GM18951 (cell line): Measurements from ENCODE around the gene SLC27A5.
"Not testable (repeated sequence)": the region's sequence is repeated elsewhere in the genome, so short reads cannot be mapped to it uniquely, and the experiment has no call there.

Experiments
- POLR2A ChIP-seq: IDR thresholded peaks from 4 replicates; pipeline ENCODE4 v1.6.1; 2011; ENCODE audit warnings: mild to moderate bottlenecking; ENCODE audit not compliant: insufficient read length, insufficient read depth; ENCODE audit errors: extremely low read depth
- in situ Hi-C: fragments of 300-500 bp; cut with MboI; formaldehyde crosslinking; loops from one replicate; pipeline ENCODE4 v1.12.0; 2022; ENCODE audit warnings: low sequenced_read_pairs, mixed read lengths, inconsistent platforms; ENCODE audit not compliant: unreplicated experiment

SLC27A5 gene

GRCh38 chr19:58545286-58546018, 33.7 kb upstream of the SLC27A5 start:
- in situ Hi-C loops: no loop called here
- no peak for TF ChIP-seq POLR2A

GRCh38 chr19:58544591-58545285, 32.9 kb upstream of the SLC27A5 start:
- in situ Hi-C loops: no loop called here
- TF ChIP-seq POLR2A: no peak

- TF ChIP-seq POLR2A: peak; percentile 99
- in situ Hi-C loops: no loop called here
These were observed 32.2 kb upstream of the SLC27A5 start, which contains the start of gene TRIM28 for GRCh38 chr19:58543826-58544590. Gene TRIM28 (plus strand): TSS chr19:58544064. CDS start chr19:58544758, 694 bp downstream.

- in situ Hi-C loops: not testable (repeated sequence)
These were observed 31.0 kb upstream of the SLC27A5 start for GRCh38 chr19:58542641-58543372.

- in situ Hi-C loops: not testable (repeated sequence)
These were observed 27.4 kb upstream of the SLC27A5 start for GRCh38 chr19:58539169-58539559.

GRCh38 chr19:58538257-58539168, 26.7 kb upstream of the SLC27A5 start:
- TF ChIP-seq POLR2A: no peak
- in situ Hi-C loops: no loop called here

- no peak for TF ChIP-seq POLR2A
- in situ Hi-C loops: no loop called here
These were observed 25.3 kb upstream of the SLC27A5 start for GRCh38 chr19:58536852-58537798.

GRCh38 chr19:58535857-58536256, 24.1 kb upstream of the SLC27A5 start:
- in situ Hi-C loops: no loop called here
- no peak for TF ChIP-seq POLR2A

GRCh38 chr19:58531034-58531840, 19.4 kb upstream of the SLC27A5 start:
- no peak for TF ChIP-seq POLR2A
- in situ Hi-C loops: no loop called here

- in situ Hi-C loops: no loop called here
These were observed 17.6 kb upstream of the SLC27A5 start for GRCh38 chr19:58529405-58529804.

GRCh38 chr19:58522709-58523108, 10.9 kb upstream of the SLC27A5 start:
- in situ Hi-C loops: no loop called here
- no peak for TF ChIP-seq POLR2A

More at GRCh38 chr19:58529405-58529804, 17.6 kb upstream of the SLC27A5 start:
- no peak for TF ChIP-seq POLR2A
